ENCODE data around the gene CD96.

DNA sequence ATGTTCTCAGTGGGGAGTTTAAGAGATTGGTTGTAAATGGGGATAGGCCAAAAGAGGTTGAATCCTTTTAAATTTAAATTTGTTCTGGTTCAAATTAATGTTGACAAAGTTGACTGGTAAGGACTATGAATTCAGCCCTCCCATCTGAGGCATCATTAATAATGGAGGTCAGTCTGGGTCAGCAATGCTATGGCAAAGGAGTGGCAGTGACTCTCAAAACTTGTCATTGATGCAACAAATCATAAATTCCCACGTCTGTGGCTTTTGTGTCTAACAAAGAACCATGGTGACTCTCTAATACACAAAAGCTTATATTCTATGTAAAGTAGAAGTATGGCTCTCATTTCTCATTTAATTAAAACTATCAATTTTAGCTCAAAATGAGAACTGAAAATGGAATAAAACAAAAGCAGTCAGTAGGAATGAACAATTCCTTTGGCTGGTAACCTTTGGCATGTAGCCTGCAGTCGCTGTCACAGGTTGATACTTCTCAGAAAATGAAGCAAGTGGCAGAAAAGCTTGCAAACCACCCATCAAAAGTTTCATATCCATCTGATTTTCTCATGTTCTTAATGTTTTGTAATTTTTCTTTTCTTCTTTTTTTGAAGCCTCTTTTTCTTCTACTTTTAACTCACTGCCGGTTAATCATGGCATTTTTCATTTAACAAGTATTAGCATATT is 65.4 kb downstream of the CD96 start:
- TF ChIP-seq, protein P1, sequence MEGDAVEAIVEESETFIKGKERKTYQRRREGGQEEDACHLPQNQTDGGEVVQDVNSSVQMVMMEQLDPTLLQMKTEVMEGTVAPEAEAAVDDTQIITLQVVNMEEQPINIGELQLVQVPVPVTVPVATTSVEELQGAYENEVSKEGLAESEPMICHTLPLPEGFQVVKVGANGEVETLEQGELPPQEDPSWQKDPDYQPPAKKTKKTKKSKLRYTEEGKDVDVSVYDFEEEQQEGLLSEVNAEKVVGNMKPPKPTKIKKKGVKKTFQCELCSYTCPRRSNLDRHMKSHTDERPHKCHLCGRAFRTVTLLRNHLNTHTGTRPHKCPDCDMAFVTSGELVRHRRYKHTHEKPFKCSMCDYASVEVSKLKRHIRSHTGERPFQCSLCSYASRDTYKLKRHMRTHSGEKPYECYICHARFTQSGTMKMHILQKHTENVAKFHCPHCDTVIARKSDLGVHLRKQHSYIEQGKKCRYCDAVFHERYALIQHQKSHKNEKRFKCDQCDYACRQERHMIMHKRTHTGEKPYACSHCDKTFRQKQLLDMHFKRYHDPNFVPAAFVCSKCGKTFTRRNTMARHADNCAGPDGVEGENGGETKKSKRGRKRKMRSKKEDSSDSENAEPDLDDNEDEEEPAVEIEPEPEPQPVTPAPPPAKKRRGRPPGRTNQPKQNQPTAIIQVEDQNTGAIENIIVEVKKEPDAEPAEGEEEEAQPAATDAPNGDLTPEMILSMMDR (conservative IDR thresholded peaks at IDR 0.05 in 1 of 2, IDR thresholded peaks at IDR 0.05 in 1 of 2; ENCODE audit: low read depth in 1 of 2, low read length in 2 of 2) = no peak
- TF ChIP-seq EZH2 (IDR thresholded peaks at IDR 0.05; ENCODE audit: low read length, missing control alignments) = no peak
